Activated naive CD4-positive, alpha-beta T cell treated with anti-CD3 and anti-CD28 coated beads, Interleukin-2, amount 50 U/mL, for 24 hours (primary cell): ENCODE data around the gene PTPN13.
A peak's percentile ranks its signal among the peaks of the same experiment; 100 is the strongest.

Source experiments
- H3K27ac Mint-ChIP-seq: one replicate; pipeline ENCODE4 v1.8.0; 2021; ENCODE audit warnings: mild to moderate bottlenecking, mixed read lengths
- H3K27me3 Mint-ChIP-seq: one replicate; pipeline ENCODE4 v1.8.0; 2021; ENCODE audit warnings: mixed read lengths
- H3K36me3 Mint-ChIP-seq: one replicate; pipeline ENCODE4 v1.8.0; 2021; ENCODE audit warnings: mixed read lengths
- H3K4me1 Mint-ChIP-seq: one replicate; pipeline ENCODE4 v1.8.0; 2021; ENCODE audit warnings: mixed read lengths
- H3K4me3 Mint-ChIP-seq: one replicate; pipeline ENCODE4 v1.8.0; 2021; ENCODE audit warnings: mild to moderate bottlenecking, mixed read lengths
- H3K9me3 Mint-ChIP-seq: one replicate; pipeline ENCODE4 v1.8.0; 2021; ENCODE audit warnings: mixed read lengths

The PTPN13 gene

DNA sequence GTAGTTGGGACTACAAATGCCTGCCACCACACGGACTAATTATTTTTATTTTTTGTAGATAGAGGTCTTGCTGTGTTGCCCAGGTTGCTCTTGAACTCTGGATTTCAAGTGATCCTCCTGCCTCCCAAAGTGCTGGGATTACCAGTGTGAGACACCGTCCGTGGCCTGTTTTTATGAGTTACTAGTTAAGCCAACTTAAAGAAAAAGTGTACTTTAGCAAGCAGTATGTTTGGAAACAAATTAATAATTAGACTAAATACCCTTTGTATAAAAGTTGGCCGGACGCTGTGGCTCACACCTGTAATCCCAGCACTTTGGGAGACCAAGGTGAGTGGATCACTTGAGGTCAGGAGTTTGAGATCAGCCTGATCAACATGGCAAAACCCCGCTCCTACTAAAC is 14.2 kb upstream of the PTPN13 start:
- Mint-ChIP-seq H3K36me3 (no peaks in the 10 kb centered on the region), H3K27ac (no peak overlapping the region), H3K27me3 (peaks cover 1% of the 10 kb centered on the region), H3K9me3 (no peaks in the 10 kb centered on the region), H3K4me3 (no peak overlapping the region), H3K4me1 (no peaks in the 10 kb centered on the region)

DNA sequence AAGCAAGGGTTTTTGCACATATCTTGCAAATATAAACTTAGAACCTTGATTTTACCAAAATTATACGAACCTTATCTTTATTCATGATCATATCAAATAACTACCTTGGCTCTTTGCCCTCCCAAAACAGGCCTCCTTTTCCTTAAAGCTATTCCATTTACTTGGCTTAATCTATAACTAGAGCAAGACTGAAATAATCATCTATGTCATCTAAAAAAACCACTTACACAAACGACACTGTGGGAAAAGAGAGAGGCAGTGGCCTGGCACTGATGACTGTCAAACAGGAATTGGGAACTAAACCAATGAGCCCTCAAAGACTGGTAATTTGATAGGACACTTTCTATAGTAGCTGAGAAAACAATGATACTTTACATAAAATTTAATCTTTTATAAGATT is 11.7 kb upstream of the PTPN13 start:
- Mint-ChIP-seq H3K4me3 (no peak overlapping the region), H3K9me3 (no peaks in the 10 kb centered on the region), H3K27me3 (peaks cover 1% of the 10 kb centered on the region), H3K4me1 (no peaks in the 10 kb centered on the region), H3K27ac (no peak overlapping the region), H3K36me3 (no peaks in the 10 kb centered on the region)

DNA sequence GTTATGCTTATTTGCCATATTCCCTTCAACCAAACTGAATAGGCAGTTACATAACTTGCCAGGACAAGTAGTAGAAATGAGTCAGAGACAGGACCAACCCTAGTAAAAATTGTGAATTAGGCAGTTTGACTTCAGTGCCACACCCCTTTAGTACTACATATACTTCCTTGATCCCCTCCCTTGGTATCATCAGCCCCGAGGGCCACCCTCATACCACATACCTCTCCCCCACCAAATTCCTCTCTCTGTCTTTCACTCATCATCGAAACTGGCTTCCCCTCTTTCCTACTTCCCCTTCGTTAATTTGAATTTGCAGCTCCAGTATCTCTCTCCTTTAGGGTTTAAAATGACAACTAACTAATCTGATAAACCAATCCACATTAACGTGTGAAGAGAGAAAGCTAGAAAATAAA is 7.9 kb upstream of the PTPN13 start:
- Mint-ChIP-seq H3K9me3 (no peaks in the 10 kb centered on the region), H3K36me3 (no peaks in the 10 kb centered on the region), H3K4me1 (no peaks in the 10 kb centered on the region), H3K4me3 (no peak overlapping the region), H3K27ac (no peak overlapping the region), H3K27me3 (peaks cover 3% of the 10 kb centered on the region)

GRCh38 chr4:86586626-86587380 is 7.3 kb upstream of the PTPN13 start:
- Mint-ChIP-seq H3K9me3 (no peaks in the 10 kb centered on the region), H3K4me1 (no peaks in the 10 kb centered on the region), H3K4me3 (no peak overlapping the region), H3K27me3 (peaks cover 3% of the 10 kb centered on the region), H3K27ac (no peak overlapping the region), H3K36me3 (no peaks in the 10 kb centered on the region)

DNA sequence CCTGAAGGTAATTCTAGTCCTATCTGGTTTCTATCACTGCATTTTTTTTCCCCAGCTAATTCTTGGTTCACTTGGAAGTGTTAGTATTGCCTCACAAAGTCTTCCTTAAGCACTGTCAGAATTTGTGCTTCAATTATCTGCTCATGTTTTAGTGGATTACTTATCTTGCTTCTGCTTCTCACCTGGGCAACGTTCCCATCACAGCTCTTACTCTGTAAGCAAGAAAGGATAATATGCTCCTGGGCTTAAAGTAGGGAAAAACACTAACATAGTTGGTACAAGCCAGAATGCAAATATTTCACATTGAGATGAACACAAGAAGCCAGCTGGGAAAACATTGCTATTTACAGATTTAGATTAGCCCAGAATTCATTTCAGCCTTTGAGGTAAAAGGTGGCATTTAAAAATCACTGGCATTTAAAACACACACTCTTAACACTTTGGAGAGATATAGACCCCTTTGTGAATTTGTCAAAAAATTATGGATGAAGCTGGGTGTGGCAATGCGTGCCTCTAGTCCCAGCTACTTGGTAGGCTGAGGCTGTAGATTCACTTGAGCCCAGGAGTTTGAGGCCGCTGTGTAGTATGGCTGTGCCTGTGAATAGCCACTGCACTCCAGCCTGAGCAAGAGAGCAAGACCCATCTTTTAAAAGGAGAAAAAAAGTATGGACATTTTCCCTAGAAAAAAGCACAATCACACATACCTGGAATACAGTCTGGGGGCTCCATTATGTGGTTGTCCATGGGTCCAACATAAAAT is 6.6 kb upstream of the PTPN13 start:
- H3K27me3 Mint-ChIP-seq, result peaks cover 9% of the 10 kb centered on the region

GRCh38 chr4:86592553-86593249 is 1.4 kb upstream of the PTPN13 start:
- Mint-ChIP-seq H3K27ac (peak overlapping the region; percentile 25), H3K4me1 (peaks cover 16% of the 10 kb centered on the region), H3K36me3 (no peaks in the 10 kb centered on the region), H3K9me3 (peaks cover 5% of the 10 kb centered on the region), H3K4me3 (no peak overlapping the region), H3K27me3 (peaks cover 41% of the 10 kb centered on the region)

More for the DNA sequence above, 6.6 kb upstream of the PTPN13 start:
- no peaks in the 10 kb centered on the region for H3K4me1 Mint-ChIP-seq
- no peak overlapping the region for H3K4me3 Mint-ChIP-seq
- H3K9me3 Mint-ChIP-seq, result peaks cover 2% of the 10 kb centered on the region
- H3K27ac Mint-ChIP-seq, result no peak overlapping the region
- H3K36me3 Mint-ChIP-seq, result no peaks in the 10 kb centered on the region

DNA sequence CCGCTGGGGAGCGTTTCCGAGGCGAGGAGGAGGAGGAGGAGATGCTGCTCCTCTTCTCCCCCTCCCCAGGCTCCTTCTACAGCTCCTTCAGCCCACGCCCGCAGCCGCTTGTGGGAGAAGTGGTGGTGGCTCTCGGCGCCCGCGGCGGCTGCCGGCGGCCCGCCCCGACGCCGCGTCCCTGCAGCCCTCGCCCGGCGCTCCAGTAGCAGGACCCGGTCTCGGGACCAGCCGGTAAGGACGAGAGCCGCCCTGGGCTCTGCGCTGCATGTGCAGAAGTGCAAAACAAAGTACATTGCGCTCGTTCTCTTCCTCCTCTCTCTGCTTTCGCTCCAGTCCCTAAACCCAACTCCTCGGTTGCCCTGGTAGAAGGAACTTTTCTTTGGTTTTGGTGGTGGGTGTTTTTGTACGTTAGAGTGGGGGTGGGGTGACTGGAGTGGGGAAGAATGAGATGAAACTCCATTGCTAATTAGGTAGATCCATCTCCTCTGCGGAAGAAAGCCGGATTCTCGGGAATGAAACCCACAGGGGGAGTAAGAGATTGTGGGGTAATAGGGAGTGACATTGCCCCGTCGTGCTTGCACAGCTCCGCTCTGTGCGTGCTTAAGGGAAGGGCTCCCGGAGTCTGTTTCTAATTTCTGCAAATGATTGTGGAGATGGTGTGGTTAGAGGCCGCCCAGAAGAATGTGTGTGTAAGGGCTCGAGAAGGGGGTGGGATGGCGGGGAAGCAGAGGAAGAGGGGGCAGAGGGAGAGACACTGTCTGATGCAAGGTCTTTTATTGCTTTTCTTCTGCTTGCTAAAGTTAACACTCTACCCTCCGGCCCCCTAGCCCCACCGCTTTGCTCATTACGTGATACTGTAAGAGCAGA is 677 bp downstream of the PTPN13 start:
- Mint-ChIP-seq H3K27ac (no peak overlapping the region), H3K9me3 (peaks cover 5% of the 10 kb centered on the region), H3K4me1 (peaks cover 16% of the 10 kb centered on the region), H3K27me3 (peaks cover 41% of the 10 kb centered on the region), H3K36me3 (no peaks in the 10 kb centered on the region), H3K4me3 (peak overlapping the region; percentile 74)

GRCh38 chr4:86595426-86595805 is 1.3 kb downstream of the PTPN13 start:
- Mint-ChIP-seq H3K27me3 (peaks cover 41% of the 10 kb centered on the region), H3K4me1 (peaks cover 16% of the 10 kb centered on the region), H3K36me3 (no peaks in the 10 kb centered on the region), H3K9me3 (peaks cover 5% of the 10 kb centered on the region), H3K4me3 (peak overlapping the region; percentile 74), H3K27ac (no peak overlapping the region)

GRCh38 chr4:86596807-86597206 is 2.7 kb downstream of the PTPN13 start:
- H3K9me3 Mint-ChIP-seq, result peaks cover 5% of the 10 kb centered on the region
- no peak overlapping the region for H3K4me3 Mint-ChIP-seq
- H3K27me3 Mint-ChIP-seq, result peaks cover 41% of the 10 kb centered on the region
- H3K27ac Mint-ChIP-seq, result no peak overlapping the region
- no peaks in the 10 kb centered on the region for H3K36me3 Mint-ChIP-seq
- H3K4me1 Mint-ChIP-seq, result peaks cover 16% of the 10 kb centered on the region

DNA sequence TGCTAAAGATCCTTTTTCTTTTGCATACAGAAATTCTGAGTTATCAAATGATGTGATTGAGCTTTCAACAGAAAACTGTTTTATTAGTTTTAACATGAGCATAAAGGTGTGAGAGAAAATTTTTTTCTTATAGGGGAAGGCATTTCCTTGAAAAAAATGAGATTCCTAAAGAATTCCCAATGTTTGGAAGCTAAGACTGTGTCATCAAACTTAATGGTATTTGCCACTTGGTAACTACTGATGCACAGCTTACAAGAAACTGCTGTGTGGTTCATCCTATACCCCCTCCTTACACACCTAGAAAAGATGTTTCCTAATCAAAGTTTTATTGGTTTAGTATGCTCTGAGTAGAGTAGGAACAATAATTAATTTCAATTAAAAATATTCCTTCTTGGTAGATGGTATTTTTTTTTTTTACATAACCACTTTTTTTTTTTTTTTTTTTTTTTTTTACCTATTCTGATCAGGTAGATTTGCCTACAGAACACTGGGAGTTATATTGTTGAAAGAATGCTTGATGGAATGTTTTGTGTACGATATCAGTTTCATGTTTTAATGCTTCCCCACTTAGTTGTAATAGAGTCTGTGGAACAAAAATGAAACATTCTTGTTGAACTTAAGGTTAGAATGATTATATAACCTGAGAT is 6.0 kb downstream of the PTPN13 start:
- no peak overlapping the region for H3K27ac Mint-ChIP-seq
- no peaks in the 10 kb centered on the region for H3K36me3 Mint-ChIP-seq
- peaks cover 17% of the 10 kb centered on the region for H3K27me3 Mint-ChIP-seq
- H3K9me3 Mint-ChIP-seq, result no peaks in the 10 kb centered on the region
- peaks cover 4% of the 10 kb centered on the region for H3K4me1 Mint-ChIP-seq
- H3K4me3 Mint-ChIP-seq, result no peak overlapping the region

GRCh38 chr4:86603311-86603885 is 9.3 kb downstream of the PTPN13 start:
- Mint-ChIP-seq H3K9me3 (no peaks in the 10 kb centered on the region), H3K27ac (no peak overlapping the region), H3K4me1 (no peaks in the 10 kb centered on the region), H3K36me3 (no peaks in the 10 kb centered on the region), H3K4me3 (no peak overlapping the region), H3K27me3 (peaks cover 4% of the 10 kb centered on the region)

DNA sequence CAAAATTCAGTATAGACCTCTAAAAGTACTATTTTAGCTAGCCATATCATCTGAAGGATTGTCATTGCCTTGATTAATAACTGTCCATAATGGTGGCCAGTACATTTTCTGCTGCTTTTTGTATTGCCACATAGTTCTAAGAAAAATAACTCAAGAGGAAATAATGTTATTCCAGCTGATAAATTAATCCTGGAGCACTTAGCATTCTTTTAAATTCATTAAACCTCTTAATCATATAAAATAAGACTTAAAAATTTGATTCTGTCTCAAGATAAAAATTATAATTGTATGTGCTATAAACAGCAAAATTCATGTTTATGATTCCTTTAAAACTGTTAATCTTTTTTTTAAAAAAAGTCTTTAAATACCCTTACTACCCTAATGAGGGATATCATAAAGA is 12.7 kb downstream of the PTPN13 start:
- H3K36me3 Mint-ChIP-seq, result no peaks in the 10 kb centered on the region
- no peaks in the 10 kb centered on the region for H3K9me3 Mint-ChIP-seq
- H3K4me3 Mint-ChIP-seq, result no peak overlapping the region
- H3K27me3 Mint-ChIP-seq, result peaks cover 3% of the 10 kb centered on the region
- H3K4me1 Mint-ChIP-seq, result no peaks in the 10 kb centered on the region
- H3K27ac Mint-ChIP-seq, result no peak overlapping the region

GRCh38 chr4:86608757-86609375 is 14.8 kb downstream of the PTPN13 start:
- no peaks in the 10 kb centered on the region for H3K4me1 Mint-ChIP-seq
- no peaks in the 10 kb centered on the region for H3K9me3 Mint-ChIP-seq
- peaks cover 3% of the 10 kb centered on the region for H3K27me3 Mint-ChIP-seq
- no peak overlapping the region for H3K4me3 Mint-ChIP-seq
- H3K36me3 Mint-ChIP-seq, result no peaks in the 10 kb centered on the region
- no peak overlapping the region for H3K27ac Mint-ChIP-seq

- Mint-ChIP-seq H3K27ac (no peak overlapping the region), H3K27me3 (peaks cover 3% of the 10 kb centered on the region), H3K4me1 (no peaks in the 10 kb centered on the region), H3K4me3 (no peak overlapping the region), H3K36me3 (no peaks in the 10 kb centered on the region), H3K9me3 (no peaks in the 10 kb centered on the region)
Measured at GRCh38 chr4:86611757-86612156, 17.6 kb downstream of the PTPN13 start.
